ENCODE data around the gene LMTK3. TPM values are rescaled to one million over a fixed set of nuclear protein-coding genes. Genes with fewer than 3 reads are reported as not detected.

Gene LMTK3
- total and polyA plus RNA-seq, 2 of the 4 experiments (the other 2 are of a cell fraction): 0.18 to 0.87 TPM

DNA sequence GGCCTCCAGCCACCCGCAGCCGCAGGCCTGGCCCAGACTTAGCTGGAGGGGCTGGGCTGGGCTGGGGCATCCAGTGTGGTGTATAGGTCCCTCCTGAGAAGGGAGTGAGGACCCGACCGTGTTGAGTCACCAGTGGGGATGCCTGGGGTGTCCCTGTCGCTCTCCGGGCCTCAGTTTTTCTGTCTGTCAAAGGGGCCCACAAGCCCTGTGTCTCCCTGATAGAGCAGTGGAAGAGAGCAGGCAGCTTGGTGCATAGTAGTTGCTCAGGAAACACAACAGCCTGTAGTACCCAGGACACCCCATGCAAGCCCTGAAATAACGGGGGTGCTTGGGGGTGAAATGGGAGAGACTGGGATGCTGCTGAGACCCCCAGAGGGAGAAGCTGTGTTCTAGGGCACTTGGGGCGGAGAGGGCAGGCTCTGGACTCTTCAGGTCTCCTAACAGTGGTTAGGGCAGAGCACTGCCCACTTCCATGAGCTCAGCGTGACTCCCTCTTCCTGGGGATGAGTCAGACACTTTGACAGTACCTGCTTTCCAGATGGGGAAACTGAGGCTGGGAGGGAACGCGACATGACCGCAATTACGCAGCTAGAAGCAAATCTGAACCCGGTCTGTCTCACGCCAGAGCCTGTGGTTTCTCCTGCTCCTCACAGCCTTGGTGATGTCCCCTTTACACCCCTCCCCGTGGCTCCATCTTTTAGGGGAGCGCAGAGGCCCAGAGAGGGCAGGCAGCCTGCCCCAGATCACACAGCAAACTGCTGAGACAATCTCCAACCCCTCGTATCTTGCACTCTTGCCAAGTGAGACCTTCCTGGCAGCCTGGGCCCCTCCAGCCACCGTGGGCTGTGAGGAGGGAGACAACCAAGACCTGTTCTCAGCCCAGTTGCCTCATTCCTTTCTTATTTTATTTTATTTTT, 41.0 kb upstream of the LMTK3 start:
- no peaks in the 10 kb centered on the region for H3K79me1 ChIP-seq (ENCODE audit: low read depth in 1 of 2, low read length in 2 of 2)
- no peak overlapping the region for H3K56ac ChIP-seq (ENCODE audit: extremely low read depth, insufficient read depth, low read length)
- H2BK15ac ChIP-seq (ENCODE audit: low read depth, low read length): no peak overlapping the region
- dilution Hi-C loops (cut with HindIII; ENCODE audit: low sequenced_read_pairs, unreplicated experiment) (no loop called here), intact Hi-C loops (cut with micrococcal nuclease) (loop anchor here (5.0 kb wide), 1 partner anchor 40 kb away; the partner anchor contains the start of gene LMTK3), in situ Hi-C loops (cut with MboI; ENCODE audit: low sequenced_read_pairs) (no loop called here)
- H3K27ac ChIP-seq (ENCODE audit: insufficient read depth, low read length): no peak overlapping the region
- no peaks in the 10 kb centered on the region for H3K36me3 ChIP-seq (ENCODE audit: control insufficient read depth, insufficient read depth, low read length)
- DNase-seq (no peak), ATAC-seq (ENCODE audit: low read depth) (no peak)
- no peak overlapping the region for H3K4me2 ChIP-seq (ENCODE audit: low read depth, low read length)
- ChIA-PET CTCF (no interaction called here), POLR2A (ENCODE audit: unreplicated experiment) (no interaction called here)
- H2AK5ac ChIP-seq (ENCODE audit: low read depth, low read length): peak overlapping the region; percentile 70
- H3K9me1 ChIP-seq (ENCODE audit: insufficient read depth, low read length): no peaks in the 10 kb centered on the region
- H4K91ac ChIP-seq (ENCODE audit: insufficient read depth, low read depth, low read length): no peak overlapping the region
- peaks cover 5% of the 10 kb centered on the region for H3K27me3 ChIP-seq (ENCODE audit: control insufficient read depth, insufficient read depth, low read length)
- H3K4me1 ChIP-seq (ENCODE audit: control insufficient read depth, insufficient read depth, low read length): peaks cover 8% of the 10 kb centered on the region
- no peak overlapping the region for H3K9ac ChIP-seq (ENCODE audit: low read depth, low read length)
- peak overlapping the region; percentile 19 for H2AFZ ChIP-seq (replicated peaks; ENCODE audit: low read length, poor library complexity)
- H3K14ac ChIP-seq (replicated peaks; ENCODE audit: low read depth, low read length): no peak overlapping the region
- H2BK120ac ChIP-seq (ENCODE audit: low read depth, low read length): no peak overlapping the region
- BruUV-seq (replicated peaks): no TSS peak
- TF ChIP-seq CEBPB (IDR thresholded peaks at IDR 0.05; ENCODE audit: low read depth, low read length): no peak
- TF ChIP-seq, protein P1, sequence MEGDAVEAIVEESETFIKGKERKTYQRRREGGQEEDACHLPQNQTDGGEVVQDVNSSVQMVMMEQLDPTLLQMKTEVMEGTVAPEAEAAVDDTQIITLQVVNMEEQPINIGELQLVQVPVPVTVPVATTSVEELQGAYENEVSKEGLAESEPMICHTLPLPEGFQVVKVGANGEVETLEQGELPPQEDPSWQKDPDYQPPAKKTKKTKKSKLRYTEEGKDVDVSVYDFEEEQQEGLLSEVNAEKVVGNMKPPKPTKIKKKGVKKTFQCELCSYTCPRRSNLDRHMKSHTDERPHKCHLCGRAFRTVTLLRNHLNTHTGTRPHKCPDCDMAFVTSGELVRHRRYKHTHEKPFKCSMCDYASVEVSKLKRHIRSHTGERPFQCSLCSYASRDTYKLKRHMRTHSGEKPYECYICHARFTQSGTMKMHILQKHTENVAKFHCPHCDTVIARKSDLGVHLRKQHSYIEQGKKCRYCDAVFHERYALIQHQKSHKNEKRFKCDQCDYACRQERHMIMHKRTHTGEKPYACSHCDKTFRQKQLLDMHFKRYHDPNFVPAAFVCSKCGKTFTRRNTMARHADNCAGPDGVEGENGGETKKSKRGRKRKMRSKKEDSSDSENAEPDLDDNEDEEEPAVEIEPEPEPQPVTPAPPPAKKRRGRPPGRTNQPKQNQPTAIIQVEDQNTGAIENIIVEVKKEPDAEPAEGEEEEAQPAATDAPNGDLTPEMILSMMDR (conservative IDR thresholded peaks at IDR 0.05; ENCODE audit: low read depth, low read length): no peak
- no peak for TF ChIP-seq FOS (IDR thresholded peaks at IDR 0.05; ENCODE audit: low read depth, low read length)
- no peak for TF ChIP-seq CHD1 (IDR thresholded peaks at IDR 0.05; ENCODE audit: low read depth, low read length)
- no peak for TF ChIP-seq SMC3 (IDR thresholded peaks at IDR 0.05; ENCODE audit: low read depth, low read length)
- H2BK20ac ChIP-seq (ENCODE audit: low read depth, low read length): no peak overlapping the region
- no peaks in the 10 kb centered on the region for H3K9me3 ChIP-seq (ENCODE audit: control insufficient read depth, insufficient read depth, low read length)
- 40% methylated on average over 1 of the region's 19 CpGs; no CpG with 5 or more reads in 1 of the 2 experiments for WGBS, 2 experiments (ENCODE audit: extremely low coverage in 2 of 2, insufficient read length in 1 of 2)
- H4K5ac ChIP-seq (ENCODE audit: low read depth, low read length): no peak overlapping the region
- H4K20me1 ChIP-seq (ENCODE audit: insufficient read depth, low read length): no peaks in the 10 kb centered on the region
- H3K4me3 ChIP-seq (ENCODE audit: insufficient read depth, low read depth, low read length): no peak overlapping the region
- no peak overlapping the region for H3K18ac ChIP-seq (ENCODE audit: low read depth, low read length)
- no peak overlapping the region for H2BK5ac ChIP-seq (ENCODE audit: low read depth, low read length, poor library complexity, severe bottlenecking)
- H4K8ac ChIP-seq (ENCODE audit: low read depth in 2 of 2, low read length in 2 of 2): no peak overlapping the region
- H2AK9ac ChIP-seq (replicated peaks; ENCODE audit: low read depth, low read length, poor library complexity): peak overlapping the region; percentile 17
- peak overlapping the region; percentile 7; the same call in 1 of the 2 replicates for H3K4ac ChIP-seq (ENCODE audit: low read depth, low read length)
- H3K23ac ChIP-seq (ENCODE audit: low read depth, low read length): no peak overlapping the region

Measured in IMR-90 (cell line).